Dermis blood vessel endothelial cell (primary cell): Measurements from ENCODE around the gene RNF150. TPM values are rescaled to one million over a fixed set of nuclear protein-coding genes. Genes with fewer than 3 reads are reported as not detected.

Experiments used
- DNase-seq: peaks from one replicate; pipeline ENCODE4 v3.0.0; 2010
- total RNA-seq: library from RNA; depleted of rRNA; stranded (reverse); fragments of >200 nt; gene quantifications from 2 replicates; pipeline ENCODE4 v1.2.3, GENCODE V29; 2014

RNF150 gene
- total RNA-seq, 1 donor from 2014 or later, result 0.17 TPM

DNA sequence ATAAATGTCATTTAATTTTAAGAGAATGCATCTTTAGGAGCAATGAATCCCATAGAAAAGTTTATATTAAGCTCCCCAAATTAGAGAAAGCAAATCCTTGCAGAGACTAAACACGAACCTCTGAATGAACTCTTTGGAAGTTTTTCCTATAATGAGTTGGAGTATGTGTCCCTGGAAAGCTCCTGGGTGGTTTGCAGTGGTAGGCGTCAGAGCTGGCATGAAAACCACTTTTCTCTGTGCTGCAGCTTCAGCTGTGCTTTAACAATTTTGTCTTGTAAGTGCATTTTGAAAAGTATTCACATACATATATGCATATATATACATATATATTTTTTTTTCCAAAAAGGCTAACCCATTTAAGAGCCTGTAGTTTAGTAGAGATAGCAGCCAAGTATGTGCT, 228.4 kb downstream of the RNF150 start:
- DNase-seq, result no peak

DNA sequence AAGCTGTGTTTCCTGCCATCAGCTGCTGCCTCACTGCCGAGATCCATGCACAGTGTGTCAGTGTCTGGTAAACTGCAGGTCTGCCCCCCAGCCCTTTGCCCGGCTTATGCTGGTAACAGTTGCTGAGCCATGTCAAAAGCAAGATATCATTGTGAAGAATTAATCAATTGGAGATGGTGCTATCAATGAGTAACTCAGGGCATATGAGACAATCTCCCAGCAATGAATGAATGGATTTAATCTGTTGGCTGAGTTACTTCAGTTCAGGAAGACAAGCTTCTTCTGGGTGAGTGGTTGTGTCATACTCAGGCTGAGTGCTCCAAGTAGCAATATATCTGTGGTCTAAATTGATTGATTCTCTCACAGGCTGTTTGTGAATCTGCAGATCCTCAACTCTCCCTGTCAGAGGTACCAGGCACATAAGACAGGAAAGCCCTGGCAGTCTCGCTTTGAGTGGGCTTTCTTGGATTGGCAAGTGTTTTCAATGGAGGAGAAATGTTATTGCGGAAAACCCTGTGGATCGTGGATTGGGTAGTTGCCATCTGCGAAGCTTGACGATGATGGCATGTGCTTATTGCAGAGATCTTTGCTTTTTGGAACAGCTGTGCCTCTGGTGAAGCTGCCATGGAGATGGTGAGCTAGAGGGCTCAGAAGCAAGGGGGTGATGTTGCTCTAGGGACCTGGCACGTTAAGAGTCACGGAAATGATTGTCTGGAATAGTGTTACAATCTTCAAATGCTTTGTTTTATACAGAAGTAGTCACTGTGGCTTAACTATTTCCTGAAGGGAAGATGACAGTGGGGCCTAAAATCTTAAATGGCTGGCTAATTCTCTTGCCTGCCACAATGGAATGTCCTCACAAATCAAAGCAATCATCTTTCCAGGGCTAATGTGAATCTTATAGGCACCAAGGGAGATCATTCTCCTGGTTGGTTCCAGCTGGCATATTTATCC, 229.5 kb downstream of the RNF150 start:
- DNase-seq, result no peak

DNA sequence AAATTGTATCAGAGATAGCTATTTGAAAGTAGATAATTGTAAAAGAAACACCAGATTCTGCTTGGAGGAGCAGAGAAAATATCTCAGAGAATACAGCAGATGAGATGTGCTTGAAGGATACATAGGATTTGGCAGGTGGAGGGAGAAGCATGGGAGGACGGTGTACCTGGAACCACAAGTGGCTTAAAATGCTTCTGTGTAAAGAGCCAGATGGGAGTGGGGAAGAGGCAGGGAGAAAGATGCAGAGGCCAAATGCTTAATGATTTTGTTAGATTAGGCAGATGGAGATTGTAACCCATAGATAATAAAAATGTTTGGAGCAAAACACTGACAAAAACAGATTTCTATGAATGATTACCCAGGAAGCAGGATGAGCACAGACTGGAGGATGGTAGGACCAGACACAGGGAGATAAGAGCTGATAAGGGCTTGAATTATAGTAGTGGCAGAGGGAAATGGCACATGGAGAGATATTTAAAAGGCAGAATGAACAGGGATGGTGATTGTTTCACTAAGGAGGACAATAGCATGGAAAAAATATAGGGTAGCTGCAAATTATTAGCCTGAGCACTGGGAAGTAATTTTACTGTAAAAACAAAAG, 231.4 kb downstream of the RNF150 start:
- DNase-seq, result no peak

GRCh38 chr4:140893939-140894338, 239.3 kb downstream of the RNF150 start:
- DNase-seq, result no peak

- DNase-seq, result no peak
These were observed 245.2 kb downstream of the RNF150 start for GRCh38 chr4:140888054-140888453.

DNA sequence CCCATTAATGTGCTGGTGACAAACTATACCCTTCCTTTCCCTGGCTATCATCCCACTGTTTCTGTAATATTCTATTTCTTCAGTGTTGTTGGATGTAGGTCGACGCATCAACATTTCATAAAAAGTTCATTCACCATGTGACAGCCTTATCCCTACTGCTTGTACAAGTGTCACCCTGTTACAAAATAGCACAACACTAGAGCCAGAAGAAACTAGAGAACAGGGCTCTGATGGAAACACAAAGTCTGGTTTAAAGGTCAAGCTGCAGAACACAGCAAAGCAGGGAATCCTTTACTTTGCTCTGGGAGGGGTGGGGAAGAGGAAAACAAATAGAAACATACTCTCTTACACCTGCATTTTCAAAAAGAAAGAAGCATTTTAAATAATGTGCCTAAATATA, 245.8 kb downstream of the RNF150 start:
- no peak for DNase-seq

GRCh38 chr4:140884431-140885058, 248.7 kb downstream of the RNF150 start:
- peak; percentile 86 for DNase-seq

- DNase-seq, result no peak
These were observed 255.5 kb downstream of the RNF150 start for GRCh38 chr4:140877781-140878180.

- no peak for DNase-seq
These were observed 256.5 kb downstream of the RNF150 start for GRCh38 chr4:140876615-140877364.

DNA sequence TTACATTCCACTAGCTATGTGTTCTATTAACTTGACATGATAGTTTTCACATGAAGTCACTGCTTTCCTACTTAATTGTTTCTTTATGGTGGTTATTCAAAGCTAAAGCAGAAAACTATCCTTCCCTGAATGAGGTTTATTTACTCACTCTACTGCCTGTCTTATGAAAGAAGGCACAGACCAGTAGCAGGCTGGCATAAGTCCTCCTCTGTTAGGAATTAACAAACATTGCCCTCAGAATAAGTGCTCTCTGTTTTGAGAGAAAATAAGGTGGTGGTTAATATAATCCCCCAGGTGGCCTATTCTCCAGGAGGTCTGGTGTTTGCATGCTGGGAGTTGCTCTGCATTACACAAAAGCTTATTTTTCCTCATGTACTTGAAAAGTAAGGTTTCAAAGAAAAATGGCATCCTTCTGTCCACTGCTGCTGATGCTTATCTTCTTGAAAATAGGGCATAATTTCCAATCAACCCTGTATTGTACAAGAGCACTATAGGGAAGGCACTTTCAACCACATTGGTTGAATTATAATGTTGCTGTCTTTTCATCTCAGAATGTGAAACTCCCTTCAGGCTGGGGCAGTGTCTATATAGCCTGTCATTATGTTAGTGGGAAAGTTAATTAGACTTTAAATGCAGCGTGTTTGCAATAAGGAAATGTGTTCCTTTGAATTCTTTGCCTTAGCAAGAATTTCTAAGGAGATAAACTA, 257.4 kb downstream of the RNF150 start:
- no peak for DNase-seq

GRCh38 chr4:140874056-140874455, 259.2 kb downstream of the RNF150 start:
- DNase-seq, result no peak

DNA sequence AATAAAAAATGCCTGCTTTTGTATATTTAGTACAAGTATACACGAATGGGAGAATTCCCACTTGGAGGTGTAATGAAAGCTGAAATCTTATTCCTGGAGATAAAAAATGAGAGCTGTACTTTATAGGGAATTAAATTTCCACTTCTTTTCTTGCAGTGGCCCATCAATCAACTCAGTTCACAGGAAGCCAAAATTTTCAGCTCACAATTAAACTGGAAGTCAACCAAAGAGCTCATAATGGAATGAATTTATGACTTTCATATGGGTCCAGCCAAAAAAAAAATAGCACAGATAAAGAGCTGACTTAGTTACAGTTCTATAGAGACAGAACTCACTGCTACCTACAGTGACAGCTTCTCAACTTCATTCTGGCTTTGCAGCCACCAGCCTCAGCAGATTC, 261.9 kb downstream of the RNF150 start:
- DNase-seq, result no peak

DNA sequence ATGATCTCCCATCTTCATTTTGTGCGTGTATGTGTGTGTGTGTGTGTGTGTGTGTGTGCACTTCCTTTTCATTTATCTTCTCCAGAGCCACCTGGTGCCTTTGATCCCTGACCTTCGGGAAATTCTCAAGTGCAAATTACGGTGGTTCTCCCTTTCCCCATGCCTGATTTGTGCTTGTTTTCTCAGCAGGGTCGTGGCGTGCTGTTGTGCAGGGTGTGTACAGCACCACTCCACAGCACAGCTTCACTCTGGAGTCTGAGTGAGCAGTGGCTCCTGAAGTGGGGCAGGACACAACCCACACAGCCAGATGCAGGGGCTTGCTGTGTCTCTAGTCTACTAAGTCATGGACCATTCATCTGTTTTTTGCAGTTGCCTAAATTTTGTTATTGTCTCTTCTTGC, 262.8 kb downstream of the RNF150 start:
- peak; percentile 4 for DNase-seq

DNA sequence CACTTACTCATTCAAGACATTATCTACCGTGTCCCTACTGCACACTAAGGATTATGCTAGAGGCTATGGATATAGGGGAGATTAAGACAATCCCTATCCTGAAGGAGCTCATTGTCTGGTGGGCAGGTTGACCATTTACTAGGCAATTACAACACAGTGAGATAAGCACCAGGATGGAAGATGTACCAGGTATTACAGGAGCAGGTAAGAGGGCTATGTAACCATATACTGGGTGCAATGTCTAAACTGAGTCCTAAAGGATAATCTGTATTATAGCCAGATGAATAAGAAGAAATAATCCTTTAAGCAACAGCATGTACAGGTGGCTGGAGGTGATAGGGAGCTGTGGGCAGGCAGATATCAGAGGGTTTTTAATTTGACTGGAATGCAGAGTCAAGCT, 263.8 kb downstream of the RNF150 start:
- no peak for DNase-seq

DNA sequence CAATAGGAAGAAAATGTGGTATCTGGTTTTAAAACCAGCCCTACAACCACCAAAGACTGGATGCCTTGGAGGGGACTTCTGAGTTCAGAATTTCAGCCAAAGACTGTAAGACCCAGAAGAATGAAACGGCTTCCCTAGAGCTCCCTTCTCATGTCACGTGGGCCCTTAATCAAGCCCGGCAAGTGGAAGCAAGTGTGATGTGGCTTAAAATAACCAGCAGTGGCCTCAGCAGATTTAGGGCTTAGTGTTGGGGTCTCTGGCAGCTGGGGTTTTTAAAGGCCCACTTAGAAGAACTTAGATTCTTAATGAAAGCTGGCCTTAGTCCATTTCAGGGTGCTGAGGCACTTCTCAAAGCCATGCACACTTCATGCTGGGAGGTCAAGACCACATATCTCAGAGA, 265.9 kb downstream of the RNF150 start:
- no peak for DNase-seq

DNA sequence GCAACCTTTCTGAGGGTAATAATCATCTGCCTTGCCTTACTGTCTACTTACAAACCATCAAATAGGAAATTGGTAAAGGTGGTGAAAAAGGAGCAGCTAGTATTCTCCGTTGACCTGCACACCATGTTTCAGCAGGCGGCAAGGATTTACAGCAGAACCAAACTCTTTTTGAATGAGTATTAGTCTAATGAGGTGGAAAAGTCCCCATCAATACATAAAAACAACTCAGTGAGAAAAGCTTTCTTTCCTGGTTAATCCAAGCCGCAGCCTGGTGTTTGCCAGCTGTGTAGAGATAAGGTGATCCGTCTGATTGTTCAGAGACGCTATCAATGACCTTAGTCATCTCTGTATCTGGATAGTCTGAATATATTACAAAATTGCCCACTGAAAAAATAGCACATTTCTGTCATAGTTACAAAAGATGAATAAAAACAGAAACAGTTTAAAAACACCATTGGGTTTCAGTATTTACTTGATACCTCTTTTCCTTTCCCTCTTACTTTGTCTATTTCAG, 266.7 kb downstream of the RNF150 start:
- DNase-seq, result no peak

DNA sequence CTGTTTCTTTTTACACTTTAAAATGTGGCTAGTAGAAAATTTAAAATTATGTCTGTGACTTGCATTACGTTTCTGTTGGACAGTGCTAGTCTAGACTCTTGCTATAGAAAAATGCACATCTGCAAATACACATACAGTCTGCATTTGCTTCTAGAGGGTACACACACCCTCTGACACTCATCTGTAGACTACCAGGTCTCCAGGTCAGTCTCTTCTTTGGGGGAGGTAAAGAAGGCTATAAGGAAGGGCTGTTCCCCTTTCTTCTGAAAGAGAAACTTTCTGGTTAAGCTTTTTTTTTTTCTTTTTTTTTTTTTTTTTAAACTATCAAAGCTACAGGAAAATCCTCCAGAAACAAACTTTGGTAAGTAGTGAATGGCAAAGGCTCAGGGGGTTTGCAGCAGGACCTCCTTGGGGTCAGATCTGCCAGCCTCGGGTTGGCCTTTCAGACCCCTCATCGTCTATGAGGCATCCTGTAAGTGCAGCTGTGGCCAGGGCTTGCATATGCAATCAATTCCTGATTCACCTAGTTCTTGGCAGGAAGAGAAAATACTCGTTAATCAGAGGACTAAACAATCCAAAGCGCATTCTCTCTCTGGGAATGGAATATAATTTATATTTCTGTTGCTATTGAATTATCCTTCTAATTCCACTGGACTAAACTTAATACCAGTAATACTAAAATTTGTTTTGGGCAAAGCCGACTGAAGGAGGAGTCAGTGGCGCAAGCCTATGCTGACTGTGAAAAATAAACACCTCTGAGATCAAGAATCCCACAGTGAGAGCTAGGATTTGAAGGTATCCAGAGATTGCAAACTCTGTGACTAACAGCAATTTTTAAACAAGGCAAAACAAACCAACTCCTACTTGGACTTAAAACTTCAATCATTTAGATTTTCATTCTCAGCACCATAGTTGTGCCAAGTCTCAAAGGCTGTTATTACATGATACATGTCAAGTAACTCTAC, 267.7 kb downstream of the RNF150 start:
- no peak for DNase-seq

DNA sequence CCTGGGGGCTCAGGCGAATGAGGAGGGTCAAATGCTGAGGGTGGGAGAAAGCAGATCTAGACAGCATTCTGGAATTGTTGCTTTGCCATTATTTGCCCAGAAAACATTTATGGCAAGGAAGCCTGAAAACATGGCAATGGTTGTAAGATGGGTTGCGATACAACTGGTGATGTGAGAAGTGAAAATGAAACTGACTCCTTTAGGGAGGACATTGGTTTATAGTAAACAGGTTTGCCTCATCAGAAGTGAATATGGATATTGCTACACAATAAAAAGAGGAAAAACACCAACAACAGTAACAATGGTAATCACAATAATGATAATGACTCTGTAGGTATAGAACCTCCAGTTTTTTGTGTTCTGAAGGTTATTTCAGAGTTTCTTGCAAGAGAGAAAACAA, 270.1 kb downstream of the RNF150 start:
- no peak for DNase-seq

DNA sequence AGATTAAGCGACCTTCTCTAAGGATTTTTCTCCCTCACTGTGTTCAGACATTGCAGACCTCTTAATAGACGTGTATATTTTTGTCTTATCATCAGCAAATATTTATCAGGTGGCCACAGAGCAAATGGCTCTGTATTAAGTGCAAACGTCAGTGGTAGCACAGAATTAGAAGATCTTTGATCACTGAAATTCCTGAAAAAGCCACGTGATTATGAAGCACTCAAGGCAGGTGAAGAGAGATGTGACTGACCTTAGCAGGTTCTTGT, 271.2 kb downstream of the RNF150 start:
- DNase-seq, result no peak

DNA sequence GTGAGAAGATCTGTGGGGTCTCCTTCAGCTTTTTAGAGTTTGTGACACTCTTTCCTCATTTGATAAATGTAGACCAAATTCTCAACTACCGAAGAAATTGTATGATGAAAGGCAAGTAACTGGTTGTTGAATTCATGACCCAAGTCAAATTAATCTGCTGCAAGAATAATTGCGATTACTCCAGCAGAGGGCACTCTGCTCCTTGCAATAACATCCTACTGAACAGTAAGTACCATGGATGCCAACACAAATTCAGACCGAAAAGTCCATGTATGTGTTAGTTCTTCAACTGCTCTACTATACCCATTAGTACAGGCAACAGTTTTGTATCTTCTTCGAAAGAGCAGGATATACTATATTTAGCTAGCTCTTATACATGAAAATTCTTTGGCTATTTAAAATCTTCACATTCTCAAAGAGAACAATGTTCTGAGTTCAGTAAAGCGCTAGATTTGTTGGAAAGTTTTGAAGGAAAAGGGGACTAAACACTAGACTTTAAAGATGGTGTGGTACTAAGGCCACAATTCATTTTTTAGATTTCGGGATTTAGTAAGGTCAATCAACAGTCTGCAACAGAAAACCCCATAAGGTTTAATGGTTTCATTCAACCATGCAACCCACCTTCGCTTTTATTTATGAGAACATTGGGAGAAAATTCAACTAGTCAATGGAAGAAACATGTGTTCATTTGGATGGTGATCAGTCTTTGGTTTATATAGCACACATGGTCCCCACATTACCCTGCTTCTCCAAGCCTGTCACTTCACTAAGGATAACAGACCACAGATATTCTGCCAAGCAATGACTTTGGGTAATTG, 271.7 kb downstream of the RNF150 start:
- peak; percentile 88 for DNase-seq
